H1 (cell line): ENCODE measurements around the gene PHOSPHO2. TPM values are rescaled to one million over a fixed set of nuclear protein-coding genes. Genes with fewer than 3 reads are reported as not detected.

Experiments used
- CTCF ChIP-seq, 3 experiments: IDR thresholded peaks; 1 replicate in 2 of 3; 2 replicates in 1 of 3; pipeline versions ENCODE4 v1.5.1 to v1.6.1; 2011; ENCODE audit warnings: low read length in 3 of 3, mild to moderate bottlenecking in 3 of 3, inconsistent platforms in 2 of 3, low read depth in 1 of 3, moderate library complexity in 1 of 3; ENCODE audit not compliant: insufficient read depth in 1 of 3; ENCODE audit errors: control extremely low read depth in 1 of 3
- EZH2 ChIP-seq: fragments of 200-600 bp; sonication (generic); IDR thresholded peaks from 2 replicates; pipeline ENCODE4 v1.7.1; 2012; ENCODE audit warnings: low read depth, mild to moderate bottlenecking, moderate library complexity, low read length, inconsistent platforms; ENCODE audit not compliant: severe bottlenecking
- SAP30 ChIP-seq: fragments of 300-600 bp; sonication (generic); IDR thresholded peaks from 2 replicates; pipeline ENCODE4 v1.7.1; 2012; ENCODE audit warnings: low read length, moderate library complexity, mild to moderate bottlenecking, inconsistent platforms; ENCODE audit not compliant: insufficient read depth, insufficient replicate concordance
- YY1 ChIP-seq: IDR thresholded peaks from 2 replicates; pipeline ENCODE4 v1.6.1; 2011; ENCODE audit warnings: low read depth, mild to moderate bottlenecking, low read length
- polyA plus RNA-seq, 7 experiments: library from polyadenylated mRNA; depleted of rRNA in 3 of 7; stranded (reverse) in 5 of 7; unstranded in 2 of 7; fragments of >200 nt in 5 of 7; fragments of 200-250 nt in 2 of 7; gene quantifications; 1 replicate in 5 of 7; 2 replicates in 1 of 7; 4 replicates in 1 of 7; pipeline versions ENCODE4 v1.2.1 to v1.2.3, GENCODE V29; 2011 to 2013; ENCODE audit warnings: missing spikeins in 2 of 7, mixed read lengths in 2 of 7
- total RNA-seq: library from RNA; stranded (reverse); fragmentation: NEBNext Ultra II Directional; extraction: Animal tissue kit (Norgen Biotek cat#: 25700); gene quantifications from 2 replicates; pipeline ENCODE4 v1.2.1, GENCODE V29; 2021

Gene PHOSPHO2
- total and polyA plus RNA-seq, 2 of the 8 experiments (the other 6 are each of a cell fraction or from before 2014, with no cell fraction given) = 2.4 to 8.5 TPM

GRCh38 chr2:169673106-169673505, 21.2 kb upstream of the PHOSPHO2 start (continued):
- TF ChIP-seq CTCF (IDR thresholded peaks at IDR 0.05; ENCODE audit: control extremely low read depth in 1 of 3, insufficient read depth in 1 of 3, low read depth in 1 of 3, low read length in 3 of 3) (no peak), YY1 (no peak), SAP30 (no peak), EZH2 (no peak)
